Measurements from ENCODE around the gene DLG2. TPM values are rescaled to one million over a fixed set of nuclear protein-coding genes. Genes with fewer than 3 reads are reported as not detected.
"Not testable (repeated sequence)": the region's sequence is repeated elsewhere in the genome, so short reads cannot be mapped to it uniquely, and the experiment has no call there.

Gene DLG2
- polyA plus RNA-seq, 1 donor, result 9.6 TPM

DNA sequence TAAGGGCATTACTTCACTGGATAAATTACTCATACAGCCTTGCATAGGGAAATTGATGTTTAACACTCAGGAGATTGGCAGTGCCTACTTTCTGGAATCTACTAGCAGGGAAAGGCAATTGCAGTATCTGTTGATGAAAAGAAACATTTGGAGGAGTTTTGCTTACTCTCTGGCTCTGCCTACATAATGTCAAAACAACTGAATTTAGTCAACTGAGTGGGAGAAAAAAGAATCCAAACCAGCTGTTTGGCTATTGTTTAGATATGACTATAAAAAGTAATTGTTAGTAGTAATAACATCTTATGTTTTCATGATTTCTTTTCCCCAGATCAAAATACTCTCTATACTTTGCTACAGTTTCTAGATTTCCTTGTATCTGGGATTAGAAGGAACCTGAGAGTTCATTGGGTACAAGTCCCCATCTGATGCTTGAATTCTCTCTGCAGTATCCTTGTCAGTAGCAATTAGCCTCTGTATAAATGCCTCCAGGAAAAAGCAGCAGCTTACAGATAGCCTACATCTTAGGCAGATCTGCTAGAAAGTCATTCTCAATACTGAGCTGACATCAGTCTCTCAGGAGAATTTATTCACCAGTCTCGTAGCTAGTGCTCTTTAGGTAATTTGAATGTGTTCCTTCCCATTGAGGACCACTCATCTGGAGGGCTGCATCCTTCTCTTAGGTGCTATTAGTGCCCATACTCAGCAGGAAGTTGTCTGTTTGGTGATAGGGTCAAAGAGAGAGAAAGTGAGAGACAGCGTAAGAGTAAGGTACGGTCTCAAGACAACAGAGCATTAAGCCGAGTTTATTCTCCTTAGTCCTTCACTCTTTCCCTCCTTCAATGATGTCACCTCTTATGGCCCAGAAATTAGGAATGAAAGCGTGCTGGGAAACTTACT lies 2155.1 kb downstream of the DLG2 start:
- DNase-seq (ENCODE audit: low read depth), result no peak

DNA sequence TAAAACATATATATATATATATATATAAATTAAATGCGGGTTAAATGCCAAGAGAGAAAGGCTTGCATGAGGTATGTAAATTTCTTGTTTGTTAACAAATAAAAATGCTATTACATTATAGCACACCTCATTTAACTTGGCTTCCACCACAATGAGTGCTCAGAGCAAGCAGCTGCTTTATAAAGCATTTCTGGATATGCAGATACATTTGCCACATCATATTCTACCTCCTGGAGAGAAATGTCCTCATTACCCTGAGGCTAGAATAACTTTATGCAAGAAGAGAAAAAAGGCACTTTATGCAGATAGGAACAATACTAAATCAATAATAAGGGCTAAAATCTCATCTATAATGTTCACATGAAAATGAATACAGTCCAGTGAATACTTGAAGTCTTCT lies 2159.3 kb downstream of the DLG2 start:
- DNase-seq (ENCODE audit: low read depth), result no peak

DNA sequence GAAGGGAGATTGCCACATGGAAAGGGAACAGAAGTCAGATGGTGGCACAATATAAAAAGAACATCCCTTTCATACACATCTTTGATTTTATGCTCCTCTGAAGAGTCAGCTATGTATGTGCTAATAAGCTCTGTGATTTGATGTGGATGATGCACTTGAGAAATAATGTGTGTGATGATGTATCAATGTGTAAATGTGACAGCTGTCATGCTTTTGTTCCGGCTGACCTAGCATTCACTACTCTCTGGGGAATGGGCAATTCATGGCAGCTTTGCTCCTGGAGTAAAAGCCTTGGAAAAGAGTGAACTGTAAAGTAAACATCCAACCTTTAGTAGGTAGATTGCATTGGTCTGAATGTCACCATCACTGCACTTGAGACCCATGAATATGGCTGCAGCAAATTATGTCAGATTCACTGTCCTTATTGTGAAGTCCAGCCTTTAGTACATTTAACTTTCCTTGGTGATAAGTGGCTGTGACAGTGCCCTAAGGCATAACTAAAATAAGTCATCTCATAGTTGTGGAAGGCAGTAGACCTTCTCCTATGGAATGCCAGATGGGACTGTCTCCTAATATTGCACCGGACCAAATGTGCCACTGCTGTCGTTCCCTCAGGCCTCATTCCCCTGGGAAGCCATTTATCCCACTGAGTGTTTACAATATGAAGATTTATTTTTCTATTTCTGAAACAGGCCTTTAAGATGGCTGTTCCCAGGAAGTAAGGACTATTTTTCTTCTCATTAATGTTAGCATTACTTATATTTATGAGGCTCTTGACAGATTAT lies 2162.8 kb downstream of the DLG2 start:
- no peak for DNase-seq (ENCODE audit: low read depth)

DNA sequence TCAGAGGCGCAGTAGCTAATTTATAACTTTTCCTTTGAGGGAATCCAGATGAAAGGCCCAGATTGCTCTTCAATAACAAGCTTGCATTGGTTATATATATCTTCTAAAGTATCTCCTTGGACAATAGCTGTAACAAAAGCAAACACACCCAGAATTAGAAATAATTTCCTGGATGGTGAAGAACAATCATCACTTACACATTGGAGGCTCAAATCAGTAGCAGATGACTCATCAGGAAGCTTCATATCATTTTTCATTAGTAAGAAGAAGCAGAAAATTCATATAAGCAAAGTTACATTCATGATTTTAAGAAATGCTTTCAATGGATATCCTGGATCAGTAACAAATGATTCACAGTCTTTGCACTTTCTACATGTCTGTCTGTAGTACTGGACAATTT lies 2167.3 kb downstream of the DLG2 start:
- no peak for DNase-seq (ENCODE audit: low read depth)

DNA sequence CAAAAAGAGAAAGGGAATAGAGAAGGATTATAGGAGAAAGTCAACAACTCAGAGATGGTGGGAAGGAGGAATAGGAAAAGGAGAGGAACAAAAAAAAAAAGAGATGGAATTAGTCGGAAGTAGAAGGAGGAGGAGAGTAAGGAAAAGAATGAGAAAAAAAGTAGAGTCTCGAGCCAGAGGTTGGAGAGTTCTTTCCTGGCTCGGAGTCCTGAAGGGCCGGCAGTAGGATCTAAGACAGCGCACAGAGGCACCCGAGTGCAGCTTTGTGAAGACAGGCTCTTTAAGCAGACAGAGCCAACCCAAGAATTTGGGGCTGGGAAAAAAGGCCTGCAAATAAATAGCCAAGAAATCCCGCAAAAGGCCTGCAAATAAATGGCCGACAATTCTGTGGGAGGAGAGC lies 2170.6 kb downstream of the DLG2 start:
- no peak for DNase-seq (ENCODE audit: low read depth)

DNA sequence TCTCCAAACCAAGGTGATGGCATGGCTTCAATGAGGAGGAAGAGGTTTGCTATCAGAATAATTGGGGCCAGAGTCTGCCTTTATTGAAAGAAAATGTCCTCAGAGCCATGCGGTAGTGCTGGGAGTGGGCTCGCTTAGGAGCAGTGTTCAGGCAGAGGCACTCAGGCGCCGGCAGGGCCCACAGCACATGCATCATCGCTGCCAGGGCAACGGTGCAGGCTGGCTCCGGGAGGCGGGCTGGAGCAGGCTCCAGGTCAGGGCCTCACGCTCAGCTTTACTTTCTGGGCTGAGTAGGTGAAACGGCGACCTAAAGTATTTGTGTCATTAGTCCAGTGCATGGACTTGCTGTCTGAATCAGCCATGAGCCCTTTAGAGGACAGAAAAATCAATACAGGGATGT lies 2171.1 kb downstream of the DLG2 start:
- DNase-seq (ENCODE audit: low read depth), result no peak

DNA sequence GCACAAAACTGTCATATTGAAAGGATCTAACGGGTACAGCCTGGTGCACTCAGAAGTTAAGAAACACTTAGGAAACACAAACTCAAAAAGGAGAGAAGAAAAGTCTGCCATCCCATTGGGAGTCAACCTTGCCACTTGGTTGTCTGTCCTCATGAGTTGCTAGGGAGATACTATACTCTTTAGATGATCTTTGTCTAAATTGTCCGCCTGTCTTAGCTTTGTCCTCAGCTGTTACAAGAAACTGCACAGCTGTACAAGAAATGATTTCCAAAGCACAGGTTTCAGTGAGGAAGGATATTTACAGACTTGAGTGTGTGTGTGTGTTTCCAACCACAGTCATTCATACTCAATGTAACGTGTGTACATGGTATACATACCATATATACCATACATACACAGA lies 2171.8 kb downstream of the DLG2 start:
- DNase-seq (ENCODE audit: low read depth), result no peak

DNA sequence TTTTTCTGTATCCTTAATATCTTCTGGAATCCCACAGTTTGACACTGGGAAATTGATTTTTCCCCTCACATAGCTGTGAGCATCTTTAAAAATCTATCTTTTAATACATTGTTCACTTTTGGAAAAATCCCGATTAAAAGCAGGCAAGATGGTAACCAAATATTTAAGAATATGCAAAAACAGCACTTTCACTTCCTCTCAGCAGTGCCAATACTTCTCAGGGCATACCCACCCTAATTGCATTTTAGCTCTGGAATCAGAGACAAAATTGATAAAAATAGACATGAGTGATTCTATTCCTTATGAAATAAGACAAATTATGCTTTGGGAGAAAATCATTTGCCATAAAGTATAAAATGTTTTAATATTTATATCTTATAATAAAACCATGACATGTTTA lies 2172.5 kb downstream of the DLG2 start:
- no peak for DNase-seq (ENCODE audit: low read depth)

DNA sequence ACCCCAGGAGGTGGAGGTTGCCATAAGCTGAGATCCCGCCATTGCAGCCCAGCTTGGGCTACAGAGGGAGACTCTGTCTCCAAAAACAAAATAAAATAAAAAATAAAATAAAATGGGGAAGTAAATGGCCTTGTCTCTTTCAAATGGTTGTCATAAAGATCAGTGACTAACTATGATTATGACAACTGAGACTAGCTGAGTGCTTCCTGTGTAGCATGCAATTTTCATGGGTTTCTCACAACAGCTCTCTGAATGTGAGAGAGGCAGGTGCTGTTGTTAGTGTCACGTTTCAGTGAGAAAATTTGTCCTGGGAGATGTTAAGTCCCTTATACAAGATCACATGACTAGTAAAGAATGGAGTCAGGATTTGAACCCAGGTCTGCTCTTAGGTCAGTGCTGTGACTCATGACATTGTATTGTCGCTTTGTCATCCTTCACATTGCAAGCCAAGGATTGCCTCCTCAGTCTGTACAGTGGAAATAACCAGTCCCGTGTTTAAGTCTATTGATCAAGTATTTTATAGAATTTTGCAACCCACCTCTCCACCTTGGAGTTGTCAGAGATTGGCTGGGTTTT lies 2177.7 kb downstream of the DLG2 start:
- no peak for DNase-seq (ENCODE audit: low read depth)

DNA sequence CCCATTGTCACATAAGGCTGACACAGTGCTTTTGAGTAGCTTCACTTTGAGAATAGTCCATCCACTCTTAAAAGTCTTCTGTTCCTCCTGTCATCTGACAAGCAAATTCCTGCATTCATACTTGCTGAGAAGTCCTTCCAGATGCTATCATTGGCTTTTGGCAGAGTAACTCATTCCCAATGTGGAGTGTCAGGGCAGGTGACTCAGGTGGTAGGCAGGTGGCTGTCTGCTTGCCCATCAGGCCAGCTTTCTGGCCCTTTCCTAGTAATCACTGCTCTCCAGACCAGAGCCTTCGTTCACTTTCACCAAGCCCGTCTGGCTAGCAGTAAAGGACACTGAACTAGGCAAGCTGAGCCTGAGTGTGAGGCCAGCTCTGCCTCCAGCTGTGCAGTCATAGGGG lies 2178.5 kb downstream of the DLG2 start:
- DNase-seq (ENCODE audit: low read depth), result no peak

DNA sequence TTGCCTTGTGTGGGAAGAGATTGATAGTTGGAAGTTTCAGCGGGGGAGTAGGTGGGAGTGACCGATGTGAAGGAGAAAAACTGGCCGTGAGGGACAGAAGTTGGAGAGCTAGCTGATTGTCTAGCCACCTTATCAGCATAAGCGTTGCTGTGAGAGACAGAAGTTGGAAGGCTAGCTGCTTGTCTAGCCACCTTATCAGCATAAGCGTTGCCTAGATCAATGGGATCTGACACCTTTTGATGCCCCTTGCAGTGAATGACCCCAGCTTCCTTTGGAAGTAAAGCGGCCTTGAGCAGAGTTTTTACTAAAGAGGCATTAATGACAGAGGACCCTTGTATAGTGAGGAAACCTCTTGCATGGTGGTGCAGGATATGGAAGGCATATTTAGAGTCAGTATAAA lies 2183.3 kb downstream of the DLG2 start:
- DNase-seq (ENCODE audit: low read depth), result not testable (repeated sequence)

DNA sequence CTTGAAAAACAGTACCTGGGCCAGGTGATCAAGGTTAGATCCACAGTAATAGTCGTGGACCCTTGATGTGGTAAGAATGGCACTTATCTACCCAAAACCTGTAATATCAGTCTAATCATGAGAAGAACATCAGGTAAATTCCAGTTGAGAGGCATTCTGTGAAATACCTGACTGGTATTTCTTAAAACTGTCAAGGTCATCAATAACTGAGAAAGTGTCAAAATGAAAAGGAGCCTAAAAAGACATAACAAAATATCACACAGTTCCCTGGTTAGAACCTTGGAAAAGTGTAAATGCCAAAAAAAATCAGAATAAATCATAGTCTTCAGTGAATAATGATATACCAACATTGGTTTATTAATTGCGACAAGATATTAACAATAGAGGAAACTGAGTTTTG lies 2185.5 kb downstream of the DLG2 start:
- no peak for DNase-seq (ENCODE audit: low read depth)

DNA sequence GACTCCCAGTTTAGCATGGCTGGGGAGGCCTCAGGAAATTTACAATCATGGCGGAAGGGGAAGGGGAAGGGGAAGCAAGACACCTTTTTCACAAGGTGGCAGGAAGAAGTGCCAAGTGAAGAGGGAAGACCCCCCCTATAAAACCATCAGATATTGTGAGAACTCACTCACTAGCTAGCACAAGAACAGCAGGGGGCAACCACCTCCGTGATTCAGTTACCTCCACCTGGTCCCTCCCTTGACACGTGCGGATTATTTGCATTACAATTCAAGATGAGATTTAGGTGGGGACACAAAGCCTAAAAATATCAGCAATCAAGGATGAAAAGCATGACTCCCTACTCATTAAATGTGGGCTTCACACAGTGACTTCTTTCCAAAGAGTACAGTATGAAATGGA lies 2186.0 kb downstream of the DLG2 start:
- DNase-seq (ENCODE audit: low read depth), result no peak

DNA sequence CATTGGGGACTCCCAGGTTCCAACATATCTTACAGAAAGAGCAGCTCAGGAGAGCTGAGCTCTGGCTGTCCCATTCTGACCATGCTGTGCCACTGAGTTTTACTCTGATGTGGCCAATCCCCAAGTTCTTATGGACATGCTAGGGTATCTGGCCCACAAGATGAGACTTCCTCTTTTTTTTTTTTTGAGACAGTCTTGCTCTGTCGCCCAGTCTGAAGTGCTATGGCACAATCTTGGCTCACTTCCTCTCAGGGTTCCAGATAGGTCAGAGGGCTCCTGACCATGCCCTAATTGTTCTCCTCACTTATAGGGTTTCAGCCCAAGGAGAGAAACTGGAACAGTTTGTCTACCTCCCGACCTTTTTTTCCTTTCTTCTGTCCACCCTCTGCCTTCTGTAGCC lies 2188.7 kb downstream of the DLG2 start:
- DNase-seq (ENCODE audit: low read depth), result no peak

DNA sequence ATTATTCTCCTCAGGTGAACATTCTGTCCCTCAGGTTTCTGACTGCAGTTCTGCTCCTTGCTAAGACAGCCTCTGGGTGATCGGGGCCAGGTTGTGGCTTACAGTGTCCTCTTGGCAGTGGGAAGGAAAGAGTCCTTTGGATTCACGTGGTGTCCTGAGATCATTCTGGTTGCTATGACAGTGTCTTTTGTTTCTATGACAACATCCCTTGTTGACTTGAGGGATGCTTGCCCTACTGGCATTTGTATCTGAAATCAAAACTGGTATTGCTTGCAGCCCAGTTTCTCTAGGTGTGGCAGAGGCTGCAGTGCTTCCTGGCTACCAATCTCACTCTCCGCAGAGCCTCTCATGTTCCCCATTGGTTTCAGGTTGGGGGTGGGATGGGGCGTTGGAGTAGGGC lies 2189.2 kb downstream of the DLG2 start:
- no peak for DNase-seq (ENCODE audit: low read depth)

DNA sequence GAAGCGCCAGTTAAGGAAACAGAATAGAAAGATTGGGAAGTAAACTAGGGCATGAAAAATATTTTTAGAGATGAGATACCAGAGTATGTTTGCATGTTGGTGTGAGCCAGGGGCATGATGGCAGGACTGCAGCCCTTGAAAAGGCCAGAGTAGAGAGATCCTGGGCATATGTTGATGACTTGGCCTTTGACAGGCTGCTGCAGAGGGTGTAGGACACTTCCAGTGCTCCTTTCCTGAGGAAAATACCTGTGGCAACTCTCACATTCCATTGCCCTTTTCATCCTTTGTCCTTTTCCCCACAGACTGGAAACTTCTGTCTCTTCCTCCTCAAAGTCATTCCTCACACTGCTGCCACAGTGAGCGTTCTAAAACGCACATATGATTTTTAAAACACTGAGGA lies 2190.3 kb downstream of the DLG2 start:
- DNase-seq (ENCODE audit: low read depth), result no peak

DNA sequence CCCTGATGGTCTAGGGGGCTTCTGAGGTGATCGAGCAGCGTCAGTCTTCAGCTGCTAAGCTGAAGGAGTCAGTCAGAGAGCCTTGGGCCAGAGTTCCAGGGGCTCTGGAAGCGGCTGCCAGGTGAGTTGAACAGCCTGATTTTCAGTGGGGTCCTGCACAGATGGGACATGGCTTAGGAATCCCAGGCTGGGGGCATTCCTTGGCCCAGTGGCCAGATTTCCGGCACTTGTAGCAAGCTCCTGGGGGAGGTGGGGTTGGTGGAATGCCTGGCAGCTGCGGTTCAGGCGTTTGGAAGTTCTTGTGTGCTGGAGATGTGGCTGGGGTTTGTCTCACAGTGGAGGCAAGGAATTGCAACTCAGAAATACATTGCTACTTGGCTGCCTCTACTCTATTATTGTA lies 2192.3 kb downstream of the DLG2 start:
- DNase-seq (ENCODE audit: low read depth), result not testable (repeated sequence)

DNA sequence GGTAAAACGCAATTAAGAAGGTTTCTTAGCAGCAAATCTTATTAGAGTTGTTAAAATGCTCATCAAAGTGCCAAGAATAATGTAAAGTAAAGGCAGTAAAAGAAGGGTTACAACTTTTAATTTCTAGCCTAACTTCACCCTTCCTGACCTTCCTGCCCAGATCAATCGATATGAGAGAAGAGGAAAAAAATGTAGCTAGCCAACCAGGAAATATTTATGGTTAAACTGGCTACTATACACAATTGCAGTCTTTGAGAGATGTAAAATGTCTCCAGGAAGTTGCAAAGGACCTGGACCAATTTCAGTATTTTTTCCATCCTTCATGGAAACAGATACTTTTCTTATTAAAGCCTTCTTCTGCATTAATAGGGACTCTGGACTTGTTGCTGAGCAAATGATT lies 2199.2 kb downstream of the DLG2 start:
- no peak for DNase-seq (ENCODE audit: low read depth)

DNA sequence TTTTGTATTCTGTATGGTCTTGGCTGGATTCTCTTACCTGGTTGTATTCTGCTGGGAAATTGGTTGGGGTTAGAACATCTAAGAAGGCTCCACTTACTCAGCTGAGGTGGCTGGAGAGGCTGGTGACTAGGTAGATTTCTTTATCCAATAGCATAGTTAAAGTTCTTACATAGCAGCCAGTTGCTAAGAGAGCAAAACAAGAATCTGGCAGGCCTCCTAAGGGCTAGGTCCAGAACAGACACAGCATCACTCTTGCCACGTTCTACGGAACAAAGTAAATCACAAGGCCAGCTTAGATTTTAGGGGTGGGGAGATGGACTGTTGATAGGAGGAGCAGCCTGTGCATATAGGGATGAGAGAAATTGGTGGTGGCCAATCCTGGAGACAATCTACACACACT lies 2199.6 kb downstream of the DLG2 start:
- DNase-seq (ENCODE audit: low read depth), result peak; percentile 31

DNA sequence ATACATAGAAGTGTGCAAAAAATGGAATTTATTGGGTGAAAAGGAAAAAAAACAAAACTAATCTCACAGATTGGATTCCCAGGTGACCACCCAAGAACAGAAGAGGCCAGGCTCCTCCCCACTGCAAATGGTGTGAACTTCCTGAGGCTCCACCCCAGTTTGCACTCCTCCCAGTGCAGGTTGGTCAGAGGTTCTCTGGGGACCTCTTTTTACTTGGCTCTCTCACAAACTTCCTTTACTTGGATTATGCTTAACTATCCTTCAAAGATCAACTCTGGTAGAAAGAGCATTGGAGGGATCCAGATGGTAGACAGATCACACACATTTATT lies 2202.0 kb downstream of the DLG2 start:
- DNase-seq (ENCODE audit: low read depth), result no peak

DNA sequence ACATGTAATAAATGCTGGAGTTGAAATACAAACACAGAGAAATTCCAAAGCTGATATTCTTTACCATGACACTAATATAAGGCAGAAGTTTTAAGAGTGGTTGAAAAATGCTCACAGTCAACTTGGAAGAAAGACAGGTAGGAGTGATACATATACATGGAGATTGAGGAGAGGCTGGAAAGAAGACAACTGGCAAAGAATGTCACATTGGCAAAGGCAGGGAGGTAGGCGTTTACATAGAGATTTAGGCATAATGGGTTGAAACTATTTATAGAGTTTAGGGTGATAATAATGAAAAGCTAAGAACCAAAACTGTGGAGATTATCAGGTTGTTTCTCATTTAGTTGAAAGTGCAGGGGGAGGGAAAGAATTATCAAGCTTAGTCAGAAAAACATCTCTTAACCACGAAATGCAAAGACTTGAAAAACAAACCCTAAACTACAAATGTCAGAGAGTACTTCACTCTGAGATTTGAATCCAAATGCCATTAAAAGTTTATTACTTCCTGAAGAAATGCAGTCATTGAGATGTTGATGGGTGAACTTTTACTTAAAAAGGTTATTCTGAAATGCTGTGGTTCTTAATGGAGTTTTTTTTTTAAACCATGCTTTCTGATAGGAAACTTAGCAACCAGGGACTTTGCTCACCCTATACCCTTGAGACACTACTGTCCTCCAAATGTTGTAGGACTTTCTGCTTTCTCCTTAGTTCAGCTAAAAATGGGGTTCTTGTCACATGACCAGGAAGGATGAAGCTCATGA lies 2202.6 kb downstream of the DLG2 start:
- DNase-seq (ENCODE audit: low read depth), result no peak

DNA sequence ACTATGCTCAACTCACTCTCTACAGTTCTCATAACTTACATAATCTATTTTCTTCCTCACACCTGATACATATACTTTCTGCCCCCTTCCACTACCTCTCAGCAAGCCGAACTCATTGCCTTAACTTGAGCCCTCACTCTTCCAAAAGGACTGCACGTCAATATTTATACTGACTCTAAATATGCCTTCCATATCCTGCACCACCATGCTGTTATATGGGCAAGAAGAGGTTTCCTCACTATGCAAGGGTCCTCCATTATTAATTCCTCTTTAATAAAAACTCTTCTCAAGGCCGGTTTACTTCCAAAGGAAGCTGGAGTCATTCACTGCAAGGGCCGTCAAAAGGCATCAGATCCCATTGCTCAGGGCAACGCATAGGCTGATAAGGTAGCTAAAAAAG lies 2204.5 kb downstream of the DLG2 start:
- not testable (repeated sequence) for DNase-seq (ENCODE audit: low read depth)
